ENCODE results near the gene MYO1H.

DNA sequence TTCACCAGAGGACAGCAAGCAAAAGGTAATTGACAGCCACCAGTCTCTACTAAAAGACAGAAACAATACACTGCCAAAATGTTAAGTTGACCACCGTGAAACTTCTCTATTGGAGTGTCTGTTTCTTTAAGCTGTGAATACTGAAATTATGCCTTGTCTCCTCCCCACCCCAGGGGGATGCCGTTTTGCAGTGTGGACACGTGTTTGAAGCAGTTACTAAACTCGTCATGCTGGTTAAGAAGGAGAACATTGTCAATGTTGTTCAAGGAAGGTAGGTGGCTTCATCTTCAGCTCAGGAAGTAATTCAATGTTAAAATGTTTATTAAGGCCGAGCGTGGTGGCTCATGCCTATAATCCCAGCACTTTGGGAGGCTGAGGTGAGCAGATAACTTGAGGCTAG is 96.6 kb downstream of the MYO1H start:
- TF ChIP-seq ZBTB1 (tag by site-specific recombination; IDR thresholded peaks at IDR 0.05): no peak
- no peak for TF ChIP-seq ZNF140 (tag by site-specific recombination; IDR thresholded peaks at IDR 0.05)
- no peak for TF ChIP-seq ZSCAN18 (tag by site-specific recombination; IDR thresholded peaks at IDR 0.05)
- TF ChIP-seq ZNF423 (tag by site-specific recombination; IDR thresholded peaks at IDR 0.05): no peak
- no peak for TF ChIP-seq CTCF (tag by site-specific recombination; IDR thresholded peaks at IDR 0.05)
- no peak for TF ChIP-seq ZNF23 (tag by site-specific recombination; IDR thresholded peaks at IDR 0.05; ENCODE audit: borderline replicate concordance)
- TF ChIP-seq, protein P1, sequence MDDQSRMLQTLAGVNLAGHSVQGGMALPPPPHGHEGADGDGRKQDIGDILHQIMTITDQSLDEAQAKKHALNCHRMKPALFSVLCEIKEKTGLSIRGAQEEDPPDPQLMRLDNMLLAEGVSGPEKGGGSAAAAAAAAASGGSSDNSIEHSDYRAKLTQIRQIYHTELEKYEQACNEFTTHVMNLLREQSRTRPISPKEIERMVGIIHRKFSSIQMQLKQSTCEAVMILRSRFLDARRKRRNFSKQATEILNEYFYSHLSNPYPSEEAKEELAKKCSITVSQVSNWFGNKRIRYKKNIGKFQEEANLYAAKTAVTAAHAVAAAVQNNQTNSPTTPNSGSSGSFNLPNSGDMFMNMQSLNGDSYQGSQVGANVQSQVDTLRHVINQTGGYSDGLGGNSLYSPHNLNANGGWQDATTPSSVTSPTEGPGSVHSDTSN (CRISPR knock-in tag; IDR thresholded peaks at IDR 0.05): no peak
- no peak for TF ChIP-seq ZNF274 (IDR thresholded peaks at IDR 0.05; ENCODE audit: low read length)
- TF ChIP-seq ZNF274 (tag by site-specific recombination; IDR thresholded peaks at IDR 0.05; ENCODE audit: borderline replicate concordance): no peak
- no peak for TF ChIP-seq GLIS2 (tag by site-specific recombination; IDR thresholded peaks at IDR 0.05)
- no peak for TF ChIP-seq HOXA7 (CRISPR knock-in tag; IDR thresholded peaks at IDR 0.05; ENCODE audit: borderline replicate concordance)
- no peak for TF ChIP-seq ZNF18 (tag by site-specific recombination; IDR thresholded peaks at IDR 0.05)
- no peak for TF ChIP-seq ZBTB21 (tag by site-specific recombination; IDR thresholded peaks at IDR 0.05)
